Measurements from ENCODE around the gene FARS2. TPM values are rescaled to one million over a fixed set of nuclear protein-coding genes. Genes with fewer than 3 reads are reported as not detected.

Gene FARS2
- total and polyA plus RNA-seq, 9 of the 15 experiments (the other 6 are each of a cell fraction or from before 2014, with no cell fraction given): 16.5 to 62.2 (median 27.0) TPM

DNA sequence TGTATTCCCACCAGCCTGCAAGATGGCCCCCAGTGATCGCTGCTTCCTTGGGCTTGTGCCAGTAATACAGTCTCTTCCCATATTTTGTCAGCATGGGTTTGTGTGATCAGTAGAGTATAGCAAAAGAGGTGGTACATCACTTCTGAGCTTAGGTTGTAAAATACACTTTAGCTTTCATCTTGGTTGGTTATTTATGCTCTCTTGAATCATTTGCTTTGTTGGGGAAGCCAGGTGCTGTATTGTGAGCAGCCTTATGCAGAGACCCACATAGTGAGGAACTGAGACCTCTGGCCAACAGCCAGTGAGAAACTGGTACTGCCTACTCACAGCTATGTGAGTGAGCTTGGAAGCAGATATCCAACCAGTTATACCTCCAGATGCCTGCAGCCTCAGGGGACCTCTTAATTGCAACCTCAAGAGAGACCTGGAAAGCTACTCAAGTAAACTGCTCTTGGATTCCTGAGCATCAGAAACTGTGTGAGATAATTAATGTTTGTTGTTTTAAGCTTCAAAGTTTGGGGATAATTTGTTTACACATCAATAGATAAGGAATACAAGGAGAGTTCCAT, 229.3 kb downstream of the FARS2 start:
- no peak overlapping the region for H3K4me3 ChIP-seq
- H3K9ac ChIP-seq (ENCODE audit: insufficient read depth in 1 of 2, low read depth in 2 of 2, low read length in 2 of 2): no peak overlapping the region
- H3K4me2 ChIP-seq (ENCODE audit: insufficient read depth, low read length): no peak overlapping the region
- in situ Hi-C loops (cut with MboI): no loop called here
- H3K36me3 ChIP-seq (ENCODE audit: control insufficient read depth, insufficient read depth, low read length): no peaks in the 10 kb centered on the region
- H4K20me1 ChIP-seq (replicated peaks; ENCODE audit: control insufficient read depth, insufficient read depth, low read length): no peaks in the 10 kb centered on the region
- H3K9me1 ChIP-seq (ENCODE audit: control insufficient read depth, insufficient read depth, low read length): no peaks in the 10 kb centered on the region
- no peaks in the 10 kb centered on the region for H3K4me1 ChIP-seq (replicated peaks in 1 of 2; ENCODE audit: control insufficient read depth in 2 of 2, insufficient read depth in 2 of 2, low read length in 2 of 2)
- H3K27me3 ChIP-seq (ENCODE audit: control insufficient read depth in 2 of 2, insufficient read depth in 2 of 2, low read length in 2 of 2): no peaks in the 10 kb centered on the region
- BruUV-seq (replicated peaks): no TSS peak
- H3K9me3 ChIP-seq (replicated peaks; ENCODE audit: control insufficient read depth, insufficient read depth, low read depth, low read length): no peaks in the 10 kb centered on the region
- ChIA-PET CTCF (ENCODE audit: low intra/inter-chr PET ratio) (no interaction called here), POLR2A (no interaction called here)
- no peak overlapping the region for H2AFZ ChIP-seq (ENCODE audit: low read depth, low read length)
- intact Hi-C loops (cut with micrococcal nuclease): no loop called here
- FAIRE-seq: no peak
- no peak for DNase-seq (ENCODE audit: extremely low read depth in 1 of 4, low spot score in 3 of 4)
- H3K27ac ChIP-seq (ENCODE audit: extremely low read depth, low read depth, low read length): no peak overlapping the region
- TF ChIP-seq HOXB6 (CRISPR knock-in tag; IDR thresholded peaks at IDR 0.05; ENCODE audit: borderline replicate concordance): no peak
- TF ChIP-seq, protein P1, sequence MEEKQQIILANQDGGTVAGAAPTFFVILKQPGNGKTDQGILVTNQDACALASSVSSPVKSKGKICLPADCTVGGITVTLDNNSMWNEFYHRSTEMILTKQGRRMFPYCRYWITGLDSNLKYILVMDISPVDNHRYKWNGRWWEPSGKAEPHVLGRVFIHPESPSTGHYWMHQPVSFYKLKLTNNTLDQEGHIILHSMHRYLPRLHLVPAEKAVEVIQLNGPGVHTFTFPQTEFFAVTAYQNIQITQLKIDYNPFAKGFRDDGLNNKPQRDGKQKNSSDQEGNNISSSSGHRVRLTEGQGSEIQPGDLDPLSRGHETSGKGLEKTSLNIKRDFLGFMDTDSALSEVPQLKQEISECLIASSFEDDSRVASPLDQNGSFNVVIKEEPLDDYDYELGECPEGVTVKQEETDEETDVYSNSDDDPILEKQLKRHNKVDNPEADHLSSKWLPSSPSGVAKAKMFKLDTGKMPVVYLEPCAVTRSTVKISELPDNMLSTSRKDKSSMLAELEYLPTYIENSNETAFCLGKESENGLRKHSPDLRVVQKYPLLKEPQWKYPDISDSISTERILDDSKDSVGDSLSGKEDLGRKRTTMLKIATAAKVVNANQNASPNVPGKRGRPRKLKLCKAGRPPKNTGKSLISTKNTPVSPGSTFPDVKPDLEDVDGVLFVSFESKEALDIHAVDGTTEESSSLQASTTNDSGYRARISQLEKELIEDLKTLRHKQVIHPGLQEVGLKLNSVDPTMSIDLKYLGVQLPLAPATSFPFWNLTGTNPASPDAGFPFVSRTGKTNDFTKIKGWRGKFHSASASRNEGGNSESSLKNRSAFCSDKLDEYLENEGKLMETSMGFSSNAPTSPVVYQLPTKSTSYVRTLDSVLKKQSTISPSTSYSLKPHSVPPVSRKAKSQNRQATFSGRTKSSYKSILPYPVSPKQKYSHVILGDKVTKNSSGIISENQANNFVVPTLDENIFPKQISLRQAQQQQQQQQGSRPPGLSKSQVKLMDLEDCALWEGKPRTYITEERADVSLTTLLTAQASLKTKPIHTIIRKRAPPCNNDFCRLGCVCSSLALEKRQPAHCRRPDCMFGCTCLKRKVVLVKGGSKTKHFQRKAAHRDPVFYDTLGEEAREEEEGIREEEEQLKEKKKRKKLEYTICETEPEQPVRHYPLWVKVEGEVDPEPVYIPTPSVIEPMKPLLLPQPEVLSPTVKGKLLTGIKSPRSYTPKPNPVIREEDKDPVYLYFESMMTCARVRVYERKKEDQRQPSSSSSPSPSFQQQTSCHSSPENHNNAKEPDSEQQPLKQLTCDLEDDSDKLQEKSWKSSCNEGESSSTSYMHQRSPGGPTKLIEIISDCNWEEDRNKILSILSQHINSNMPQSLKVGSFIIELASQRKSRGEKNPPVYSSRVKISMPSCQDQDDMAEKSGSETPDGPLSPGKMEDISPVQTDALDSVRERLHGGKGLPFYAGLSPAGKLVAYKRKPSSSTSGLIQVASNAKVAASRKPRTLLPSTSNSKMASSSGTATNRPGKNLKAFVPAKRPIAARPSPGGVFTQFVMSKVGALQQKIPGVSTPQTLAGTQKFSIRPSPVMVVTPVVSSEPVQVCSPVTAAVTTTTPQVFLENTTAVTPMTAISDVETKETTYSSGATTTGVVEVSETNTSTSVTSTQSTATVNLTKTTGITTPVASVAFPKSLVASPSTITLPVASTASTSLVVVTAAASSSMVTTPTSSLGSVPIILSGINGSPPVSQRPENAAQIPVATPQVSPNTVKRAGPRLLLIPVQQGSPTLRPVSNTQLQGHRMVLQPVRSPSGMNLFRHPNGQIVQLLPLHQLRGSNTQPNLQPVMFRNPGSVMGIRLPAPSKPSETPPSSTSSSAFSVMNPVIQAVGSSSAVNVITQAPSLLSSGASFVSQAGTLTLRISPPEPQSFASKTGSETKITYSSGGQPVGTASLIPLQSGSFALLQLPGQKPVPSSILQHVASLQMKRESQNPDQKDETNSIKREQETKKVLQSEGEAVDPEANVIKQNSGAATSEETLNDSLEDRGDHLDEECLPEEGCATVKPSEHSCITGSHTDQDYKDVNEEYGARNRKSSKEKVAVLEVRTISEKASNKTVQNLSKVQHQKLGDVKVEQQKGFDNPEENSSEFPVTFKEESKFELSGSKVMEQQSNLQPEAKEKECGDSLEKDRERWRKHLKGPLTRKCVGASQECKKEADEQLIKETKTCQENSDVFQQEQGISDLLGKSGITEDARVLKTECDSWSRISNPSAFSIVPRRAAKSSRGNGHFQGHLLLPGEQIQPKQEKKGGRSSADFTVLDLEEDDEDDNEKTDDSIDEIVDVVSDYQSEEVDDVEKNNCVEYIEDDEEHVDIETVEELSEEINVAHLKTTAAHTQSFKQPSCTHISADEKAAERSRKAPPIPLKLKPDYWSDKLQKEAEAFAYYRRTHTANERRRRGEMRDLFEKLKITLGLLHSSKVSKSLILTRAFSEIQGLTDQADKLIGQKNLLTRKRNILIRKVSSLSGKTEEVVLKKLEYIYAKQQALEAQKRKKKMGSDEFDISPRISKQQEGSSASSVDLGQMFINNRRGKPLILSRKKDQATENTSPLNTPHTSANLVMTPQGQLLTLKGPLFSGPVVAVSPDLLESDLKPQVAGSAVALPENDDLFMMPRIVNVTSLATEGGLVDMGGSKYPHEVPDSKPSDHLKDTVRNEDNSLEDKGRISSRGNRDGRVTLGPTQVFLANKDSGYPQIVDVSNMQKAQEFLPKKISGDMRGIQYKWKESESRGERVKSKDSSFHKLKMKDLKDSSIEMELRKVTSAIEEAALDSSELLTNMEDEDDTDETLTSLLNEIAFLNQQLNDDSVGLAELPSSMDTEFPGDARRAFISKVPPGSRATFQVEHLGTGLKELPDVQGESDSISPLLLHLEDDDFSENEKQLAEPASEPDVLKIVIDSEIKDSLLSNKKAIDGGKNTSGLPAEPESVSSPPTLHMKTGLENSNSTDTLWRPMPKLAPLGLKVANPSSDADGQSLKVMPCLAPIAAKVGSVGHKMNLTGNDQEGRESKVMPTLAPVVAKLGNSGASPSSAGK (IDR thresholded peaks at IDR 0.05): no peak
- TF ChIP-seq CAMTA2 (CRISPR knock-in tag; conservative IDR thresholded peaks at IDR 0.05): no peak
- H3K79me2 ChIP-seq (ENCODE audit: control insufficient read depth, insufficient read depth, low read length): no peaks in the 10 kb centered on the region
- ATAC-seq: no peak
- WGBS (ENCODE audit: insufficient coverage, low coverage, missing lambda C conversion rate): 35% methylated on average over 1 of the region's 1 CpG
